Measurements from ENCODE around the gene CNKSR3. TPM values are rescaled to one million over a fixed set of nuclear protein-coding genes. Genes with fewer than 3 reads are reported as not detected.

CNKSR3 gene
- total RNA-seq, 1 donor from 2014 or later = 2.0 TPM

DNA sequence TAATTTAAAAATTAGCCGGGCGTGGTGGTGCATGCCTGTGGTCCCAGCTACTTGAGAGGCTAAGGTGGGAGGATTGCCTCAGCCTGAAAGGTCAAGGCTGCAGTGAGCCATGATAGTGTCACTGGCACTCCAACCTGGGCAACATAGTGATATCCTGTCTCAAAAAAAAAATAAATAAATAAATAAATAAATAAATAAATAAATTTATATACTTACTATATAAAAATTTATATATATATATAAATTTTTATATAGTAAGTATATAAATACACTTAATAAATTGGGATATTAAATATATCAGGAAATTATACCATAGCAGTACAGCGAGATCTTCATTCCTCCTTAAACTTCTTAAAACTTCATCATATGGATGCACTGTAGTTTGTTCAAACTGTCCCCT is 130.9 kb downstream of the CNKSR3 start:
- no peaks in the 10 kb centered on the region for H3K4me1 Mint-ChIP-seq (ENCODE audit: low read depth, unreplicated experiment)

DNA sequence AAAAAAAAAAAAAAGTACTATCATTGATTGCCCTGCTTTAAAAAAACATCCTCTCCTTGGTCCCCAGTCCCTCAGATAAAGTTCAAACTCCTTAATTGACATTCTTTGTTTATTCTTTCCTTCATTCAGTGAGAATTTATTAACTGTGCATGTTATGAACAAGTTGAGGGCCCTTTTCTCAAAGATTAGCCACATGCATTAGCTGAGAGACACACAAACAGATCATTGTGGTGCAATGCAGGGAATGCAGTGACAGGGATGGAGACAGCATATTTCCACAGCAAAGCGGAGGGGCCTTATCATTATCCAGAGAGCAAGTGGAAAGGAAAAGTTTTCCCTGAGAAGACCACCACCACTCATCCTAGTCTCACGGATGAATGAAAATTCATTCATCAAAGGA is 132.0 kb downstream of the CNKSR3 start:
- H3K27ac Mint-ChIP-seq (ENCODE audit: unreplicated experiment) = no peak overlapping the region
- TF ChIP-seq, protein P1, sequence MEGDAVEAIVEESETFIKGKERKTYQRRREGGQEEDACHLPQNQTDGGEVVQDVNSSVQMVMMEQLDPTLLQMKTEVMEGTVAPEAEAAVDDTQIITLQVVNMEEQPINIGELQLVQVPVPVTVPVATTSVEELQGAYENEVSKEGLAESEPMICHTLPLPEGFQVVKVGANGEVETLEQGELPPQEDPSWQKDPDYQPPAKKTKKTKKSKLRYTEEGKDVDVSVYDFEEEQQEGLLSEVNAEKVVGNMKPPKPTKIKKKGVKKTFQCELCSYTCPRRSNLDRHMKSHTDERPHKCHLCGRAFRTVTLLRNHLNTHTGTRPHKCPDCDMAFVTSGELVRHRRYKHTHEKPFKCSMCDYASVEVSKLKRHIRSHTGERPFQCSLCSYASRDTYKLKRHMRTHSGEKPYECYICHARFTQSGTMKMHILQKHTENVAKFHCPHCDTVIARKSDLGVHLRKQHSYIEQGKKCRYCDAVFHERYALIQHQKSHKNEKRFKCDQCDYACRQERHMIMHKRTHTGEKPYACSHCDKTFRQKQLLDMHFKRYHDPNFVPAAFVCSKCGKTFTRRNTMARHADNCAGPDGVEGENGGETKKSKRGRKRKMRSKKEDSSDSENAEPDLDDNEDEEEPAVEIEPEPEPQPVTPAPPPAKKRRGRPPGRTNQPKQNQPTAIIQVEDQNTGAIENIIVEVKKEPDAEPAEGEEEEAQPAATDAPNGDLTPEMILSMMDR (IDR thresholded peaks at IDR 0.05; ENCODE audit: partially characterized antibody, unreplicated experiment) = no peak
- H3K36me3 Mint-ChIP-seq (ENCODE audit: unreplicated experiment) = no peaks in the 10 kb centered on the region
- H3K4me1 Mint-ChIP-seq (ENCODE audit: low read depth, unreplicated experiment) = no peaks in the 10 kb centered on the region
- no peaks in the 10 kb centered on the region for H3K9me3 Mint-ChIP-seq (ENCODE audit: unreplicated experiment)
- H3K27me3 Mint-ChIP-seq (ENCODE audit: unreplicated experiment) = no peaks in the 10 kb centered on the region
- no peak overlapping the region for H3K4me3 Mint-ChIP-seq (ENCODE audit: unreplicated experiment)
- DNase-seq = no peak

More for the DNA sequence above, 130.9 kb downstream of the CNKSR3 start:
- Mint-ChIP-seq H3K36me3 (ENCODE audit: unreplicated experiment) (no peaks in the 10 kb centered on the region), H3K27ac (ENCODE audit: unreplicated experiment) (no peak overlapping the region), H3K27me3 (ENCODE audit: unreplicated experiment) (no peaks in the 10 kb centered on the region), H3K9me3 (ENCODE audit: unreplicated experiment) (no peaks in the 10 kb centered on the region), H3K4me3 (ENCODE audit: unreplicated experiment) (no peak overlapping the region)
- DNase-seq = no peak
- TF ChIP-seq, protein P1 (IDR thresholded peaks at IDR 0.05; ENCODE audit: partially characterized antibody, unreplicated experiment) = no peak

DNA sequence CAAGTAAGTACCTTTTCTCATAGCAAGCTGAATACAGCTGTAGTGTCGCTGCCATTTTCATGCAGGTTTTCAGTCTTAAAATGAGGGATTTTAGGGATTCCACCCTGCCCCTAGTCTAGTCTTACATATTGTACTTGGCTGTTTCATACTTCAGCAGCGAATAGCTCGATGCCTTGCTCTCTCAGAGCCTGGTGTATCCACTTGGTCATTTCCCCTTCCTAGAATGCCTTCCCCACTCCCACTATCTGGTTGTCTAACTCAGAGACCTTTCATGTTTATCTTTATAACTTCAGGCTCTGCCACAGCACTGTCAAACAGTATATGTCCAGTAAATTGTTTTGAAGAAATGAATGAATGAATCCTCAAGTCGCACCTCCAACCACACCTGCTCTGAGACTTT is 132.8 kb downstream of the CNKSR3 start:
- H3K9me3 Mint-ChIP-seq (ENCODE audit: unreplicated experiment) = peaks cover 2% of the 10 kb centered on the region
- no peak overlapping the region for H3K27ac Mint-ChIP-seq (ENCODE audit: unreplicated experiment)
- H3K4me1 Mint-ChIP-seq (ENCODE audit: low read depth, unreplicated experiment) = no peaks in the 10 kb centered on the region
- no peak for DNase-seq
- TF ChIP-seq, protein P1 (IDR thresholded peaks at IDR 0.05; ENCODE audit: partially characterized antibody, unreplicated experiment) = no peak
- no peak overlapping the region for H3K4me3 Mint-ChIP-seq (ENCODE audit: unreplicated experiment)
- no peaks in the 10 kb centered on the region for H3K27me3 Mint-ChIP-seq (ENCODE audit: unreplicated experiment)
- H3K36me3 Mint-ChIP-seq (ENCODE audit: unreplicated experiment) = no peaks in the 10 kb centered on the region

DNA sequence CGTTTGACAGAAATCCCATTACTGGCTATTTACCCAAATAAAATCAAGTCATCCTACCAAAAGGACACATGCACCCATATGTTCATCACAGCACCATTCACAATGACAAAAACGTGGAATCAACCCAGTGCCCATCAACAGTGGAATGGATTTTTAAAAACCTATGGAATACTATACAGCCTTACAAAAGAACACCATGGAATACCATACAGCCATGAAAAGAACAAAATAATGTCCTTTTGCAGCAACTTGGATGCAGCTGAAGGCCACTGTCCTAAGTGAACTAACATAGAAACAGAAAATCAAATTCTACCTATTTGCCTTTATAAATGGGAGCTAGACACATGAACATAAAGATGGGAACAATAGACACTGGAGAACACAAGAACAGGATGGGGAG is 136.5 kb downstream of the CNKSR3 start:
- no peak overlapping the region for H3K4me3 Mint-ChIP-seq (ENCODE audit: unreplicated experiment)
- no peaks in the 10 kb centered on the region for H3K4me1 Mint-ChIP-seq (ENCODE audit: low read depth, unreplicated experiment)
- DNase-seq = no peak
- TF ChIP-seq, protein P1 (IDR thresholded peaks at IDR 0.05; ENCODE audit: partially characterized antibody, unreplicated experiment) = no peak
- H3K36me3 Mint-ChIP-seq (ENCODE audit: unreplicated experiment) = no peaks in the 10 kb centered on the region
- H3K9me3 Mint-ChIP-seq (ENCODE audit: unreplicated experiment) = peaks cover 2% of the 10 kb centered on the region
- H3K27ac Mint-ChIP-seq (ENCODE audit: unreplicated experiment) = no peak overlapping the region
- H3K27me3 Mint-ChIP-seq (ENCODE audit: unreplicated experiment) = no peaks in the 10 kb centered on the region

DNA sequence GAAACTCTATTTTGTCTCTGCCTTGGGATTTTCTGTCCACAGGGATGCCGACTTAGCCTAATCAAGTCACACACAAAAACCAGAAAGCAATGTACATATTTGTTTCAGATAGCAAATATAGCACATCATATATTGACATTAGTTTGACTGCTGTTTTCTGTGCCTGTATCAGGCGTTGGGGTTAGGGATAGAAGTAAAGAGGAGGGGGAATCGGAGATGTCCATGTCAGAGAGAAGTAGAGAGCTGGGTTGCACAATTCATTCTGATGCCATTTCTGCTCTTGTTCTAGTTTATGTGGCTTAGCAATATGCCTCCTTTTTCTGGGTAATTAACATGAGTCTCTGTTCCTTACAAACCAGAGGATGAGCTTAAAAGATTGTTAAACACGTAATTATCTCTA is 139.2 kb downstream of the CNKSR3 start:
- H3K9me3 Mint-ChIP-seq (ENCODE audit: unreplicated experiment) = peaks cover 2% of the 10 kb centered on the region
- H3K27ac Mint-ChIP-seq (ENCODE audit: unreplicated experiment) = no peak overlapping the region
- TF ChIP-seq, protein P1 (IDR thresholded peaks at IDR 0.05; ENCODE audit: partially characterized antibody, unreplicated experiment) = no peak
- DNase-seq = no peak
- H3K27me3 Mint-ChIP-seq (ENCODE audit: unreplicated experiment) = no peaks in the 10 kb centered on the region
- no peak overlapping the region for H3K4me3 Mint-ChIP-seq (ENCODE audit: unreplicated experiment)
- H3K36me3 Mint-ChIP-seq (ENCODE audit: unreplicated experiment) = no peaks in the 10 kb centered on the region
- H3K4me1 Mint-ChIP-seq (ENCODE audit: low read depth, unreplicated experiment) = no peaks in the 10 kb centered on the region

All from glutamatergic neuron (in vitro differentiated cells).